Prostate gland (tissue), 2 donors: ENCODE data around the gene CSRP1. TPM values are rescaled to one million over a fixed set of nuclear protein-coding genes. Genes with fewer than 3 reads are reported as not detected.

Experiments
- DNase-seq: peaks from one replicate; pipeline ENCODE4 v3.0.0-alpha.2; 2019; ENCODE audit warnings: low spot score
- H3K27ac ChIP-seq, 2 donors: fragments of 200-600 bp; sonication (generic); 2 replicates each; pipeline ENCODE4 v1.5.1; 2017 to 2019
- H3K27me3 ChIP-seq: fragments of 200-600 bp; sonication (generic); replicated peaks from 2 replicates; pipeline ENCODE4 v1.5.1; 2019; ENCODE audit not compliant: insufficient read depth
- H3K36me3 ChIP-seq, 2 donors: fragments of 200-600 bp; sonication (generic); 1 replicate in 1 of 2; 2 replicates in 1 of 2; pipeline versions ENCODE4 v1.5.1 to v1.8.1; 2017 to 2019
- H3K4me1 ChIP-seq: fragments of 200-600 bp; sonication (generic); replicated peaks from 2 replicates; pipeline ENCODE4 v1.5.1; 2019
- H3K4me3 ChIP-seq, 2 donors: fragments of 200-600 bp; sonication (generic); 2 replicates each; pipeline ENCODE4 v1.5.1; 2017 to 2019
- H3K9me3 ChIP-seq: fragments of 200-600 bp; sonication (generic); 2 replicates; pipeline ENCODE4 v1.5.1; 2017
- CTCF ChIP-seq, 4 experiments: fragments of 200-600 bp in 2 of 4; fragments of 450-650 bp in 2 of 4; sonication (generic) in 2 of 4; IDR thresholded peaks; 1 replicate in 3 of 4; 2 replicates in 1 of 4; pipeline ENCODE4 v1.5.1; 2016 to 2019; ENCODE audit warnings: antibody characterized with exemption in 4 of 4, mild to moderate bottlenecking in 2 of 4, moderate library complexity in 2 of 4
- POLR2A ChIP-seq: fragments of 450-650 bp; IDR thresholded peaks from one replicate; pipeline ENCODE4 v1.6.1; 2016; ENCODE audit warnings: antibody characterized with exemption, mild to moderate bottlenecking
- POLR2AphosphoS5 ChIP-seq: sonication (generic); formaldehyde crosslinking; IDR thresholded peaks from one replicate; pipeline ENCODE4 v1.6.1; 2017; ENCODE audit warnings: antibody characterized with exemption
- WGBS: methylation state at CpG from one replicate; pipeline ENCODE4 v1.1.5; 2018; 5-methylcytosine and 5-hydroxymethylcytosine counted together
- intact Hi-C: fragments of 100-400 bp; cut with DNase I; formaldehyde crosslinking; loops from one replicate; pipeline ENCODE4 v1.14.2; 2022
- total RNA-seq, 2 donors: library from RNA; depleted of rRNA; stranded (reverse); fragments of >200 nt; gene quantifications; one replicate each; pipeline ENCODE4 v1.1.0, GENCODE V29; 2016

CSRP1 gene
- total RNA-seq, 2 donors from 2014 or later = 1,117 to 1,634 TPM

- peak; percentile 91 for DNase-seq
- Histone ChIP-seq H3K4me1 (peaks cover 17% of the 10 kb centered on the region), H3K27me3 (no peaks in the 10 kb centered on the region), H3K9me3 (no peaks in the 10 kb centered on the region), H3K36me3 (peaks cover 5 to 9% of the 10 kb centered on the region in 2 donors), H3K27ac (peak overlapping the region; percentile 83 to 85), H3K4me3 (no peak overlapping the region)
- 55% methylated on average over 8 of the region's 8 CpGs for WGBS
- intact Hi-C loops = no loop called here
- peak in 1 of 4 experiments; percentile 3 for TF ChIP-seq CTCF (IDR thresholded peaks at IDR 0.05)
- TF ChIP-seq POLR2A = peak; percentile 55
- TF ChIP-seq POLR2AphosphoS5 = peak; percentile 99
Measured at GRCh38 chr1:201460814-201461644, 45.9 kb downstream of the CSRP1 start.

DNA sequence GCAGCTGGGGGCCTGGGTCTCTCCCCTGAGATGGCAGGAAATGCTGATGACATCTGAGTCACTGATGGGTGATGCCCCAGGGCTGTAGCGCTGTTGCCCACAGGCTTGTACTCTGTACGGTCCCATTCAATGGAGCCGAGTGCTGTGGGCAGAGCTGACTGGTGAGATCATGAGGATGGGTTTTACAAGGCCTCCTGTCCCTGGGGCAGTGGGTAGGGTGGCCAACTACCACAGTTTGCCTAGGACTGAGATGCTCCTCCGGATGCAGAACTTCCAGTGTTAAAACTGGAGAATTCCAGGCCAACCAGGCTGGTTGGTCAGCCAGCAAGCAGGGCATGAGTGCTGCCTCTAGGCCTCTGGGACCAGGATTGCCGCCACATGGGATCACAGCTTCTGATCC is 47.1 kb downstream of the CSRP1 start:
- intact Hi-C loops = no loop called here

GRCh38 chr1:201459052-201459451 is 47.9 kb downstream of the CSRP1 start:
- TF ChIP-seq POLR2AphosphoS5 (no peak), CTCF (IDR thresholded peaks at IDR 0.05) (no peak), POLR2A (no peak)
- no peak overlapping the region for H3K27ac ChIP-seq
- no peaks in the 10 kb centered on the region for H3K9me3 ChIP-seq
- DNase-seq = no peak
- no peak overlapping the region for H3K4me3 ChIP-seq
- intact Hi-C loops = no loop called here
- H3K27me3 ChIP-seq = no peaks in the 10 kb centered on the region
- 89% methylated on average over 3 of the region's 3 CpGs for WGBS
- H3K4me1 ChIP-seq = peaks cover 17% of the 10 kb centered on the region
- H3K36me3 ChIP-seq = no peaks in the 10 kb centered on the region

More for the DNA sequence above, 47.1 kb downstream of the CSRP1 start:
- no peaks in the 10 kb centered on the region for H3K9me3 ChIP-seq
- H3K27me3 ChIP-seq = no peaks in the 10 kb centered on the region
- peaks cover 17% of the 10 kb centered on the region for H3K4me1 ChIP-seq
- DNase-seq = no peak
- TF ChIP-seq CTCF (IDR thresholded peaks at IDR 0.05) (no peak), POLR2AphosphoS5 (no peak), POLR2A (no peak)
- 92% methylated on average over 5 of the region's 5 CpGs for WGBS
- no peak overlapping the region for H3K4me3 ChIP-seq
- no peak overlapping the region for H3K27ac ChIP-seq
- H3K36me3 ChIP-seq = no peaks in the 10 kb centered on the region

- Histone ChIP-seq H3K27me3 (no peaks in the 10 kb centered on the region), H3K4me1 (peaks cover 17% of the 10 kb centered on the region), H3K36me3 (no peaks in the 10 kb centered on the region), H3K4me3 (no peak overlapping the region), H3K9me3 (no peaks in the 10 kb centered on the region), H3K27ac (no peak overlapping the region)
- no peak for TF ChIP-seq POLR2A
- TF ChIP-seq CTCF (IDR thresholded peaks at IDR 0.05) = no peak
- TF ChIP-seq POLR2AphosphoS5 = no peak
- WGBS = 43% methylated on average over 4 of the region's 4 CpGs
- intact Hi-C loops = no loop called here
- DNase-seq = no peak
Measured at GRCh38 chr1:201457508-201457960, 49.4 kb downstream of the CSRP1 start.
